K562 (cell line): ENCODE data around the gene EVC. TPM values are rescaled to one million over a fixed set of nuclear protein-coding genes. Genes with fewer than 3 reads are reported as not detected.

ENCODE experiments used
- ATAC-seq: fragments of 200-7000 bp; cut with Tn5 transposase; 3 replicates; pipeline ENCODE4 v1.9.1; 2020; ENCODE audit warnings: moderate library complexity
- BruUV-seq: library from RNA; stranded (reverse); fragments of 400-500 nt; replicated peaks from 2 replicates; lab custom pipeline; 2021; lab: Mats Ljungman, UMichigan
- CTCF ChIA-PET: fragments of 300-600 bp; formaldehyde crosslinking; extraction: SDS; loops from one replicate; lab custom pipeline; 2021; ENCODE audit warnings: low intra/inter-chr PET ratio; lab: Yijun Ruan, JAX
- POLR2A ChIA-PET: fragments of 300-600, 350-650 bp; sonication (Branson Sonifier 250); formaldehyde crosslinking; extraction: SDS; loops from one replicate; lab custom pipeline; 2021; ENCODE audit warnings: antibody characterized with exemption, inconsistent platforms; lab: Yijun Ruan, JAX
- DNase-seq, 4 experiments: peaks; one replicate each; pipeline versions ENCODE4 v3.0.0 to v3.0.0-alpha.2; 2011 to 2018; ENCODE audit warnings: low spot score in 3 of 4, mixed read lengths in 3 of 4; ENCODE audit errors: extremely low read depth in 1 of 4
- FAIRE-seq: peaks from 2 replicates; lab custom pipeline; 2011; peaks lifted over from hg19 to GRCh38; lab: Jason Lieb, UNC
- H2AFZ ChIP-seq: 2 replicates; pipeline ENCODE4 v1.6.0; 2011; ENCODE audit warnings: low read depth, low read length, control low read depth, inconsistent platforms
- H3K27ac ChIP-seq: fragments of 200-600 bp; 3 replicates; pipeline ENCODE4 v1.8.0; 2011; ENCODE audit warnings: low read depth, mild to moderate bottlenecking, control low read depth, inconsistent platforms, low read length, moderate library complexity, mixed read lengths; ENCODE audit errors: extremely low read depth
- H3K27me3 ChIP-seq, 2 experiments: fragments of 300-600 bp in 1 of 2; 2 replicates in 1 of 2; 3 replicates in 1 of 2; pipeline versions ENCODE4 v1.6.0 to v1.8.0; 2011; ENCODE audit warnings: inconsistent platforms in 2 of 2, low read length in 2 of 2, mild to moderate bottlenecking in 1 of 2, mixed read lengths in 1 of 2, moderate library complexity in 1 of 2; ENCODE audit not compliant: control insufficient read depth in 2 of 2, insufficient read depth in 2 of 2
- H3K36me3 ChIP-seq: fragments of 300-600 bp; 3 replicates; pipeline ENCODE4 v1.8.0; 2011; ENCODE audit warnings: mild to moderate bottlenecking, low read length, inconsistent platforms; ENCODE audit not compliant: control insufficient read depth, insufficient read depth
- H3K4me1 ChIP-seq, 2 experiments: fragments of 200-600 bp in 1 of 2; replicated peaks in 1 of 2; 2 replicates in 1 of 2; 3 replicates in 1 of 2; pipeline versions ENCODE4 v1.5.1 to v1.8.0; 2011; ENCODE audit warnings: inconsistent platforms in 2 of 2, low read length in 2 of 2, mild to moderate bottlenecking in 1 of 2, mixed read lengths in 1 of 2, moderate library complexity in 1 of 2; ENCODE audit not compliant: control insufficient read depth in 2 of 2, insufficient read depth in 2 of 2
- H3K4me2 ChIP-seq: 2 replicates; pipeline ENCODE4 v1.6.1; 2011; ENCODE audit warnings: low read length, control low read depth, inconsistent platforms, mixed read lengths; ENCODE audit not compliant: insufficient read depth
- H3K4me3 ChIP-seq: fragments of 200-600 bp; sonication (generic), shearing (Covaris generic); 2 replicates; pipeline ENCODE4 v1.5.1; 2016; ENCODE audit warnings: control low read depth, inconsistent platforms
- H3K79me2 ChIP-seq: fragments of 200-600 bp; 3 replicates; pipeline ENCODE4 v1.8.0; 2011; ENCODE audit warnings: low read length, inconsistent platforms; ENCODE audit not compliant: control insufficient read depth, insufficient read depth
- H3K9ac ChIP-seq, 2 experiments: 2 replicates each; pipeline versions ENCODE4 v1.6.0 to v1.6.1; 2011; ENCODE audit warnings: low read depth in 2 of 2, low read length in 2 of 2, control low read depth in 1 of 2, inconsistent platforms in 1 of 2, mild to moderate bottlenecking in 1 of 2, mixed read lengths in 1 of 2; ENCODE audit not compliant: insufficient read depth in 1 of 2
- H3K9me1 ChIP-seq: one replicate; pipeline ENCODE4 v1.6.0; 2011; ENCODE audit warnings: inconsistent platforms, mild to moderate bottlenecking, low read length, moderate library complexity; ENCODE audit not compliant: control insufficient read depth, insufficient read depth
- H3K9me3 ChIP-seq: replicated peaks from 2 replicates; pipeline ENCODE4 v1.5.1; 2011; ENCODE audit warnings: low read depth, low read length, inconsistent platforms; ENCODE audit not compliant: control insufficient read depth, insufficient read depth
- H4K20me1 ChIP-seq: replicated peaks from 2 replicates; pipeline ENCODE4 v1.6.1; 2011; ENCODE audit warnings: low read length, inconsistent platforms, mixed read lengths; ENCODE audit not compliant: control insufficient read depth, insufficient read depth
- PBX2 ChIP-seq, 2 experiments: IDR thresholded peaks in 1 of 2; conservative IDR thresholded peaks in 1 of 2; 2 replicates each; pipeline ENCODE4 v1.6.1; 2016; ENCODE audit warnings: low read depth in 2 of 2, mild to moderate bottlenecking in 1 of 2, missing compliant biosample characterization in 1 of 2, missing genetic modification characterization in 1 of 2, moderate library complexity in 1 of 2
- ZNF384 ChIP-seq: IDR thresholded peaks from 2 replicates; pipeline ENCODE4 v1.6.1; 2012; ENCODE audit warnings: low read depth, low read length, improper control_type of control experiment
- WGBS: fragments of 100-300 bp; shearing (Covaris generic); methylation state at CpG from one replicate; pipeline ENCODE4 v1.1.6; 2016; ENCODE audit warnings: low coverage, mixed read lengths; ENCODE audit not compliant: insufficient coverage; ENCODE audit errors: missing lambda C conversion rate; 5-methylcytosine and 5-hydroxymethylcytosine counted together
- in situ Hi-C: fragments of 300-500 bp; cut with MboI; formaldehyde crosslinking; loops from 4 replicates; pipeline ENCODE4 v1.15.0; 2018; ENCODE audit warnings: inconsistent platforms, mixed read lengths
- intact Hi-C: fragments of 100-400 bp; cut with micrococcal nuclease; formaldehyde crosslinking; loops from 2 replicates; pipeline ENCODE4 v1.14.2; 2022
- polyA plus RNA-seq, 8 experiments: library from polyadenylated mRNA; depleted of rRNA in 4 of 8; stranded (reverse) in 5 of 8; unstranded in 3 of 8; fragments of >200 nt; fragmentation: Nextera tagmentation in 2 of 8; fragmentation: Illumina TruSeq in 1 of 8; extraction: Ambion mirVana in 2 of 8; extraction: Trizol in 1 of 8; gene quantifications; 2 replicates each; pipeline versions ENCODE4 v1.2.1 to v1.2.3, GENCODE V29; 2011 to 2014; ENCODE audit warnings: inconsistent platforms in 1 of 8, missing spikeins in 1 of 8
- total RNA-seq, 7 experiments: library from RNA; depleted of rRNA in 6 of 7; stranded (reverse); fragments of >200 nt in 6 of 7; fragmentation: Illumina TruSeq in 2 of 7; extraction: Trizol in 2 of 7; gene quantifications; 2 replicates each; pipeline versions ENCODE4 v1.2.1 to v1.2.3, GENCODE V29; 2011 to 2021; ENCODE audit warnings: low replicate concordance in 1 of 7

EVC gene
- total and polyA plus RNA-seq, 9 of the 15 experiments (the other 6 are each of a cell fraction or from before 2014, with no cell fraction given), result 0.03 to 3.2 (median 1.1) TPM

- CTCF ChIA-PET, result no interaction called here
- Histone ChIP-seq H4K20me1 (no peaks in the 10 kb centered on the region), H3K9me1 (no peaks in the 10 kb centered on the region), H2AFZ (no peak overlapping the region), H3K9me3 (no peaks in the 10 kb centered on the region)
- intact Hi-C loops, result no loop called here
- ATAC-seq, result no peak
- no TSS peak for BruUV-seq
- TF ChIP-seq ZNF384, result no peak
- TF ChIP-seq PBX2 (CRISPR knock-in tag; IDR thresholded peaks at IDR 0.05; ENCODE audit: low read depth), result no peak
- peak; percentile 73 for TF ChIP-seq PBX2 (tag; conservative IDR thresholded peaks at IDR 0.05; ENCODE audit: low read depth)
- TF ChIP-seq, all 486 proteins: peak for 1
- Histone ChIP-seq H3K4me2 (no peak overlapping the region), H3K27me3 (no peaks in the 10 kb centered on the region), H3K79me2 (no peaks in the 10 kb centered on the region), H3K4me3 (no peak overlapping the region), H3K27ac (no peak overlapping the region), H3K9ac (no peak overlapping the region), H3K36me3 (no peaks in the 10 kb centered on the region), H3K4me1 (no peaks in the 10 kb centered on the region)
- POLR2A ChIA-PET, result no interaction called here
- DNase-seq (no peak), FAIRE-seq (no peak)
- in situ Hi-C loops, result no loop called here
- WGBS, result 14% methylated on average over 2 of the region's 2 CpGs
These were observed 63.5 kb downstream of the EVC start for GRCh38 chr4:5774416-5775036.
